Stomach (tissue), 9 donors: ENCODE results near the gene KBTBD3. TPM values are rescaled to one million over a fixed set of nuclear protein-coding genes. Genes with fewer than 3 reads are reported as not detected.
"Not testable (repeated sequence)": the region's sequence is repeated elsewhere in the genome, so short reads cannot be mapped to it uniquely, and the experiment has no call there.

Experiments
- DNase-seq, 2 donors: peaks; one replicate each; pipeline versions ENCODE4 v3.0.0 to v3.0.0-alpha.2; 2013 to 2019
- H3K27ac ChIP-seq, 5 donors: fragments of 200-600 bp in 4 of 5; sonication (generic) in 4 of 5; one replicate each; pipeline ENCODE4 v1.5.1; 2013 to 2019; ENCODE audit warnings: mild to moderate bottlenecking in 1 of 5, moderate library complexity in 1 of 5
- H3K27me3 ChIP-seq, 3 donors: fragments of 200-600 bp; sonication (generic); one replicate each; pipeline ENCODE4 v1.5.1; 2017 to 2019; ENCODE audit warnings: mixed run types in 1 of 3
- H3K36me3 ChIP-seq, 4 donors: fragments of 200-600 bp; sonication (generic); 1 replicate in 3 of 4; 2 replicates in 1 of 4; pipeline ENCODE4 v1.5.1; 2016 to 2019
- H3K4me1 ChIP-seq, 4 donors: fragments of 200-600 bp; sonication (generic); one replicate each; pipeline ENCODE4 v1.5.1; 2016 to 2019
- H3K4me3 ChIP-seq, 4 donors: fragments of 200-600 bp; sonication (generic) in 3 of 4; one replicate each; pipeline ENCODE4 v1.5.1; 2016 to 2019; ENCODE audit warnings: mild to moderate bottlenecking in 1 of 4
- H3K9me3 ChIP-seq, 4 donors: fragments of 200-600 bp; sonication (generic); one replicate each; pipeline ENCODE4 v1.5.1; 2016 to 2019
- CTCF ChIP-seq, 7 experiments: fragments of 450-650 bp in 4 of 7; fragments of 200-600 bp in 3 of 7; sonication (generic) in 3 of 7; IDR thresholded peaks; one replicate each; pipeline ENCODE4 v1.5.1; 2016 to 2019; ENCODE audit warnings: antibody characterized with exemption in 7 of 7, control low read depth in 2 of 7, mild to moderate bottlenecking in 1 of 7
- EP300 ChIP-seq: sonication (generic); formaldehyde crosslinking; IDR thresholded peaks from one replicate; pipeline ENCODE4 v1.6.1; 2017; ENCODE audit warnings: antibody characterized with exemption
- POLR2A ChIP-seq, 4 donors: fragments of 450-650 bp; IDR thresholded peaks; one replicate each; pipeline ENCODE4 v1.6.1; 2016; ENCODE audit warnings: antibody characterized with exemption in 4 of 4, control low read depth in 2 of 4, mild to moderate bottlenecking in 1 of 4, moderate library complexity in 1 of 4
- POLR2AphosphoS5 ChIP-seq, 3 donors: sonication (generic); formaldehyde crosslinking; IDR thresholded peaks; one replicate each; pipeline ENCODE4 v1.6.1; 2016; ENCODE audit warnings: antibody characterized with exemption in 3 of 3
- WGBS, 5 donors: extraction: QIAGEN DNeasy Blood & Tissue Kit in 3 of 5; methylation state at CpG; one replicate each; pipeline versions ENCODE4 v1.1.5 to v1.1.7; 2013 to 2018; 5-methylcytosine and 5-hydroxymethylcytosine counted together
- intact Hi-C: fragments of 100-400 bp; cut with DNase I; formaldehyde crosslinking; loops from one replicate; pipeline ENCODE4 v1.15.1; 2023; ENCODE audit warnings: low total_unique reads
- polyA plus RNA-seq, 3 donors: library from polyadenylated mRNA; stranded (reverse); fragments of 200-250 nt; gene quantifications; one replicate each; pipeline ENCODE4 v1.2.3, GENCODE V29; 2013
- total RNA-seq, 5 donors: library from RNA; depleted of rRNA; stranded (reverse); fragments of >200 nt; gene quantifications; one replicate each; pipeline versions ENCODE4 v1.1.0 to v1.2.3, GENCODE V29; 2014 to 2016
- donor health status: healthy with polysubstance abuse.
- donor health status: Bipolar disorder and iron deficiency.
- donor health status: healthy.

KBTBD3 gene
- total and polyA plus RNA-seq, 8 donors: 0.58 to 24.9 (median 3.4) TPM

DNA sequence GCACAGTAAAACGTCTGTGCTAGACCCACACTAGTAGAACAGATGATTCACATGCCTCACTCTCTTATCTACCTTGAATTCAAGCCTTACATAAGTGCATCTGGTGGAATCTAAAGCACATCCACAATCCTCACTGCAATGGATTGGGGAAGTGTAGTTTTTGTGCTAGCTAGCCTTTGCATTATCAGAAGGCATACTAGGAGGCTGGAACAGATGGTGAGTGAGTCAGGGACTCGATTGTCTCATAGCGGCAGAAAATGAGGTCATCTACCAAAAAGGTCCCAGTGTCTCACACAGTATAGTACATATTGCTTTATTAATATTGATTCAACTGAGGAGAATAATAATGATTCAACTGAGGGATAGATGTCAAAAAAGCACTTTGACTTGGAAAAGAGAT is 64.4 kb downstream of the KBTBD3 start:
- Histone ChIP-seq H3K9me3 (no peaks in the 10 kb centered on the region), H3K4me3 (no peak overlapping the region), H3K27ac (no peak overlapping the region), H3K27me3 (no peaks in the 10 kb centered on the region), H3K36me3 (peaks cover 14 to 34% (median 32%) of the 10 kb centered on the region in 4 donors), H3K4me1 (peaks cover 0 to 36% (median 17%) of the 10 kb centered on the region in 4 donors)
- intact Hi-C loops: no loop called here
- no peak for TF ChIP-seq EP300
- TF ChIP-seq POLR2A (IDR thresholded peaks at IDR 0.05): no peak
- TF ChIP-seq POLR2AphosphoS5 (IDR thresholded peaks at IDR 0.05): no peak
- TF ChIP-seq CTCF (IDR thresholded peaks at IDR 0.05): no peak
- whole genome bisulfite sequencing, 5 donors: 57 to 76% (median 65%) methylated on average over 3 of the region's 3 CpGs
- DNase-seq: peak in 1 of 2 donors; percentile 29

DNA sequence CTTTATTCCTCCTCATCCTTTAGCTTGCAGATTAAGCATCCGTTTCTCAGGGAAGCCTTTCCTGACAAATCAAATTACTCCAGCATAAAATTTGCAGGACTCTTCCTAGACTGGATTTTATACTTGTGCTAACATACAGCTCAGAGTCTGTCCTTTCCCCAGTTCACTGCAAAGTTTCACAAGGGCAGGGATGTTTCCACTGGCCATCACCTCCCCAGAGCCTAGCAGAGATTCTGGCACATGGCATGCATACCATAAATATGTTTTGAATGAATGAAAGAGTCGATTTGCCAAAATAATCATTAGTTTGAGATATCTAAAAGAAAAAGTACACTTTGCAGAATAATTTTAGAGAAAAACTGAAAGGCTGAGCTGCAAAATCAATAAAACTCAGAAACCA is 65.7 kb downstream of the KBTBD3 start:
- H3K36me3 ChIP-seq: peaks cover 14 to 47% (median 45%) of the 10 kb centered on the region in 4 donors
- 69 to 81% (median 70%) methylated on average over 2 of the region's 2 CpGs for WGBS, 5 donors

GRCh38 chr11:106003094-106003493 is 74.1 kb downstream of the KBTBD3 start:
- WGBS, 5 donors: 94 to 99% (median 95%) methylated on average over 4 of the region's 4 CpGs

More for the DNA sequence above, 65.7 kb downstream of the KBTBD3 start:
- no peak for DNase-seq
- peaks cover 0 to 29% (median 12%) of the 10 kb centered on the region in 4 donors for H3K4me1 ChIP-seq
- intact Hi-C loops: no loop called here
- H3K9me3 ChIP-seq: peaks cover 0 to 8% (median under 1%) of the 10 kb centered on the region in 4 donors
- H3K27ac ChIP-seq: no peak overlapping the region
- no peaks in the 10 kb centered on the region for H3K27me3 ChIP-seq
- no peak overlapping the region for H3K4me3 ChIP-seq
- TF ChIP-seq EP300 (no peak), POLR2AphosphoS5 (IDR thresholded peaks at IDR 0.05) (no peak), POLR2A (IDR thresholded peaks at IDR 0.05) (no peak), CTCF (IDR thresholded peaks at IDR 0.05) (no peak)

GRCh38 chr11:106001304-106002012 is 75.7 kb downstream of the KBTBD3 start:
- H3K27ac ChIP-seq: no peak overlapping the region
- no peak overlapping the region for H3K4me3 ChIP-seq
- intact Hi-C loops: no loop called here
- no peak for DNase-seq
- no peaks in the 10 kb centered on the region for H3K4me1 ChIP-seq
- no peaks in the 10 kb centered on the region for H3K27me3 ChIP-seq
- no peak for TF ChIP-seq EP300
- TF ChIP-seq POLR2AphosphoS5 (IDR thresholded peaks at IDR 0.05): no peak
- no peak for TF ChIP-seq POLR2A (IDR thresholded peaks at IDR 0.05)
- no peak for TF ChIP-seq CTCF (IDR thresholded peaks at IDR 0.05)
- H3K36me3 ChIP-seq: peaks cover 3 to 23% (median 23%) of the 10 kb centered on the region in 4 donors
- peaks cover 0 to 20% (median 11%) of the 10 kb centered on the region in 4 donors for H3K9me3 ChIP-seq
- 88 to 98% (median 95%) methylated on average over 4 of the region's 4 CpGs for WGBS, 5 donors

More at GRCh38 chr11:106003094-106003493, 74.1 kb downstream of the KBTBD3 start:
- DNase-seq, intact Hi-C loops, H3K27ac ChIP-seq, H3K4me1 ChIP-seq, H3K4me3 ChIP-seq, H3K27me3 ChIP-seq: not testable (repeated sequence)
- Histone ChIP-seq H3K36me3 (peaks cover 3 to 35% (median 35%) of the 10 kb centered on the region in 4 donors), H3K9me3 (peaks cover 0 to 27% (median 12%) of the 10 kb centered on the region in 4 donors)

Other genes starting within 250 kb of the KBTBD3 start
- gene MSANTD4, start 55.1 kb downstream of the KBTBD3 start, total RNA-seq: 10 to 100 TPM in 2 of 5 donors, 1 to 10 TPM in 2, under 1 TPM in 1; 0.87 to 41.4 (median 7.5) TPM
- 1 to 10 TPM; 4.1 to 5.9 (median 4.7) TPM for gene MSANTD4, start 55.1 kb downstream of the KBTBD3 start, polyA plus RNA-seq
- 10 to 100 TPM in 4 of 5 donors, 1 to 10 TPM in 1; 3.5 to 60.1 (median 48.3) TPM for gene AASDHPPT, start 315 bp upstream of the KBTBD3 start, total RNA-seq
- 10 to 100 TPM in 2 of 3 donors, 1 to 10 TPM in 1; 9.9 to 15.7 (median 11.0) TPM for gene AASDHPPT, start 315 bp upstream of the KBTBD3 start, polyA plus RNA-seq